ENCODE data around the gene LAPTM4A. TPM values are rescaled to one million over a fixed set of nuclear protein-coding genes. Genes with fewer than 3 reads are reported as not detected.

The LAPTM4A gene
- 25.5 and 29.1 TPM in 2 replicates for total RNA-seq

- Mint-ChIP-seq H3K36me3 (ENCODE audit: low read depth) (no peaks in the 10 kb centered on the region), H3K27ac (no peak within 1 kb of the TSS), H3K27me3 (ENCODE audit: insufficient read depth) (peaks cover 14% of the 10 kb centered on the region), H3K4me3 (no peak within 1 kb of the TSS), H3K4me1 (ENCODE audit: low read depth) (peaks cover 26% of the 10 kb centered on the region), H3K9me3 (no peaks in the 10 kb centered on the region)
- peak; percentile 97 for DNase-seq (ENCODE audit: low spot score)
- intact Hi-C loops (cut with micrococcal nuclease), result loop anchor here (1.0 to 5.0 kb wide), 9 partner anchors 36 to 1491 kb away; partner anchors contain the start of genes HS1BP3, LDAH, RDH14 and TTC32
Measured at GRCh38 chr2:20051532-20052228, at the start of gene LAPTM4A. LAPTM4A (minus strand) TSS chr2:20051628; CDS start chr2:20051520, 108 bp downstream.

- peaks cover 12% of the 10 kb centered on the region for H3K27me3 Mint-ChIP-seq (ENCODE audit: insufficient read depth)
- H3K4me1 Mint-ChIP-seq (ENCODE audit: low read depth), result peaks cover 12% of the 10 kb centered on the region
- DNase-seq (ENCODE audit: low spot score), result no peak
- intact Hi-C loops (cut with micrococcal nuclease), result no loop called here
- no peak overlapping the region for H3K27ac Mint-ChIP-seq
- peaks cover 1% of the 10 kb centered on the region for H3K36me3 Mint-ChIP-seq (ENCODE audit: low read depth)
- peaks cover 9% of the 10 kb centered on the region for H3K9me3 Mint-ChIP-seq
- H3K4me3 Mint-ChIP-seq, result no peak overlapping the region
Measured at GRCh38 chr2:20100711-20101110, 49.3 kb upstream of the LAPTM4A start.

DNA sequence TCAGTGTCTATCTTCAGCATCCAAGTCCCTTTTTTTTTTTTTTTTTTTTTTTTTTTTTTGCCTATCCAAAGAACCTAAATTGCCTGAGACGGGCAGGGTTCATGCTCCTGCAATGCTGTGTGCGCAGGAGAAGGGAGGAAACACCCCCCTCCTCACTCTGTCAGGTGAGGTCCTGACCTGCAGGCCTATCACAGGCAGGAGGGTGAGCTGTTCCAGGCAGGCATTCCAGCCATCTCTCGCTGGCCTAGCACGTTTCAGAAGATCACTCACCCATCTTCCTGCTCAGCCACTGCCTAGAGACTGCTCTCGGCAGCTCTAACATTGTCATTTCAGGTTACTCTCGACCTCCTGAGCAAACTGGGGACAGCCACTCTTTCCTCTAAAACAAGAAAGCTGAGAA is 48.4 kb upstream of the LAPTM4A start:
- intact Hi-C loops (cut with micrococcal nuclease), result loop anchor here (2.0 kb wide), 1 partner anchor 199 kb away; the partner anchor contains the start of gene TTC32
- H3K4me1 Mint-ChIP-seq (ENCODE audit: low read depth), result peaks cover 3% of the 10 kb centered on the region
- peaks cover 1% of the 10 kb centered on the region for H3K36me3 Mint-ChIP-seq (ENCODE audit: low read depth)
- H3K9me3 Mint-ChIP-seq, result peaks cover 9% of the 10 kb centered on the region
- H3K27me3 Mint-ChIP-seq (ENCODE audit: insufficient read depth), result peaks cover 15% of the 10 kb centered on the region
- no peak overlapping the region for H3K27ac Mint-ChIP-seq
- H3K4me3 Mint-ChIP-seq, result no peak overlapping the region
- DNase-seq (ENCODE audit: low spot score), result no peak

- H3K4me3 Mint-ChIP-seq, result no peak overlapping the region
- intact Hi-C loops (cut with micrococcal nuclease), result loop anchor here (1.0 to 2.0 kb wide), 5 partner anchors 46 to 1578 kb away; partner anchors contain the start of gene TTC32
- peaks cover 1% of the 10 kb centered on the region for H3K36me3 Mint-ChIP-seq (ENCODE audit: low read depth)
- no peaks in the 10 kb centered on the region for H3K4me1 Mint-ChIP-seq (ENCODE audit: low read depth)
- H3K27me3 Mint-ChIP-seq (ENCODE audit: insufficient read depth), result peaks cover 17% of the 10 kb centered on the region
- DNase-seq (ENCODE audit: low spot score), result peak; percentile 45
- peaks cover 9% of the 10 kb centered on the region for H3K9me3 Mint-ChIP-seq
- H3K27ac Mint-ChIP-seq, result no peak overlapping the region
Measured at GRCh38 chr2:20097889-20098714, 46.7 kb upstream of the LAPTM4A start.

DNA sequence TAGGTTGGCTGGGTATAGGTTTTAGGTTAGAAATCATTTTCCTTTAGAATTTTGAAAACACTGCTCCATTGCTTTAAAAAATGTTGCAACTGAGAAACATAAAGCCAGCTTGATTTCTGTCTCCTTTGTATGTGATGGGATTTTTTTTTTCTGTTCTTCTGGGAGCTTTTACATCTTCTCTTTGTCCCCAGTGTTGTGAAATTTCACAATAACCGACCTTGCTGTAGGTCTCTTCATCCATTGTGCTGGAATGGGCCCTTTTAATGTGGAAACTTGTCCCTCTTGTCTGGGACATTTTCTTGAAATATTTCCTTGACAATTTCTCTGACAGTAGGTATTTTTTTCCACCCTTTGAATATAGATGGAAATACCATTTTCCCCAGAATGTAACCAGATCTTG is 44.0 kb upstream of the LAPTM4A start:
- Mint-ChIP-seq H3K27me3 (ENCODE audit: insufficient read depth) (peaks cover 10% of the 10 kb centered on the region), H3K36me3 (ENCODE audit: low read depth) (no peaks in the 10 kb centered on the region), H3K4me3 (no peak overlapping the region), H3K27ac (no peak overlapping the region), H3K9me3 (no peaks in the 10 kb centered on the region), H3K4me1 (ENCODE audit: low read depth) (no peaks in the 10 kb centered on the region)
- intact Hi-C loops (cut with micrococcal nuclease), result no loop called here
- DNase-seq (ENCODE audit: low spot score), result no peak

- no peaks in the 10 kb centered on the region for H3K4me1 Mint-ChIP-seq (ENCODE audit: low read depth)
- no peaks in the 10 kb centered on the region for H3K36me3 Mint-ChIP-seq (ENCODE audit: low read depth)
- H3K27me3 Mint-ChIP-seq (ENCODE audit: insufficient read depth), result peaks cover 10% of the 10 kb centered on the region
- DNase-seq (ENCODE audit: low spot score), result no peak
- H3K4me3 Mint-ChIP-seq, result no peak overlapping the region
- H3K27ac Mint-ChIP-seq, result no peak overlapping the region
- intact Hi-C loops (cut with micrococcal nuclease), result no loop called here
- no peaks in the 10 kb centered on the region for H3K9me3 Mint-ChIP-seq
Measured at GRCh38 chr2:20094955-20095354, 43.5 kb upstream of the LAPTM4A start.

DNA sequence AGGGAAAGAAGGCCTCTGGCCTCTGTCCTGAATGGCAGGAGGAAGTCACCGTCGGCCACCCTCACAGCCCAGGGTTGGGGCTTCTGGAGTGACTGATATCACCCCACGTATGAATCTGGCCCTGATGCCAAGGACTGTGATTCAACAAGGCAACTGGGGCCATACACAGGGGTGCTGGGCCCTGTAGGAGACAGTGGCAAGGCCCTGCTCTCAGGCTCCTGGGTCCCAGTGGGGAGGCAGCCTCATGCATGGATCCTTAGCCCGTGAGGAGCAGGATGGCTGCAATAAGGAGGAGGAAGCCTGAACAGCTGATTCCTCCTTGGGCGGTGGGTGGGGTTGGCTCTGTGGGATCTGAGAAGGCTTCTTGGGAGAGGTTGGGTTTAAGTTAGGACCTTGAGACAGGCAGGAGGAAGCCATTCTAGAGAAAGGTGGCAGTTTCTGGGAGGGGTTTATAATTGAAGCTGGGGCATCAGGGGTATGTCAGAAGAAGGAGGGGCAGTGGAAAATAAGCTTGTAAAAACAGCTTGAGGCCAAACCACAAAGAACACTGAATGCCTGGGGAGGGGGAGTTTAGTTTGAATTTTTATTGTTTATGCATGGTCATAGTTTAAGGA is 42.8 kb upstream of the LAPTM4A start:
- H3K36me3 Mint-ChIP-seq (ENCODE audit: low read depth), result no peaks in the 10 kb centered on the region
- H3K4me3 Mint-ChIP-seq, result no peak overlapping the region
- no peak for DNase-seq (ENCODE audit: low spot score)
- intact Hi-C loops (cut with micrococcal nuclease), result no loop called here
- H3K9me3 Mint-ChIP-seq, result no peaks in the 10 kb centered on the region
- no peaks in the 10 kb centered on the region for H3K4me1 Mint-ChIP-seq (ENCODE audit: low read depth)
- H3K27me3 Mint-ChIP-seq (ENCODE audit: insufficient read depth), result peaks cover 12% of the 10 kb centered on the region
- no peak overlapping the region for H3K27ac Mint-ChIP-seq

- Mint-ChIP-seq H3K4me3 (no peak overlapping the region), H3K9me3 (no peaks in the 10 kb centered on the region), H3K36me3 (ENCODE audit: low read depth) (no peaks in the 10 kb centered on the region), H3K27me3 (ENCODE audit: insufficient read depth) (peaks cover 12% of the 10 kb centered on the region), H3K4me1 (ENCODE audit: low read depth) (no peaks in the 10 kb centered on the region), H3K27ac (no peak overlapping the region)
- intact Hi-C loops (cut with micrococcal nuclease), result no loop called here
- DNase-seq (ENCODE audit: low spot score), result no peak
Measured at GRCh38 chr2:20093263-20094141, 42.1 kb upstream of the LAPTM4A start.

- no peak for DNase-seq (ENCODE audit: low spot score)
- H3K27me3 Mint-ChIP-seq (ENCODE audit: insufficient read depth), result peaks cover 7% of the 10 kb centered on the region
- H3K4me1 Mint-ChIP-seq (ENCODE audit: low read depth), result no peaks in the 10 kb centered on the region
- intact Hi-C loops (cut with micrococcal nuclease), result no loop called here
- H3K9me3 Mint-ChIP-seq, result no peaks in the 10 kb centered on the region
- H3K4me3 Mint-ChIP-seq, result no peak overlapping the region
- H3K36me3 Mint-ChIP-seq (ENCODE audit: low read depth), result no peaks in the 10 kb centered on the region
- H3K27ac Mint-ChIP-seq, result no peak overlapping the region
Measured at GRCh38 chr2:20092901-20093235, 41.4 kb upstream of the LAPTM4A start.

- DNase-seq (ENCODE audit: low spot score), result no peak
- Mint-ChIP-seq H3K4me1 (ENCODE audit: low read depth) (no peaks in the 10 kb centered on the region), H3K36me3 (ENCODE audit: low read depth) (no peaks in the 10 kb centered on the region), H3K27me3 (ENCODE audit: insufficient read depth) (peaks cover 7% of the 10 kb centered on the region), H3K27ac (no peak overlapping the region), H3K9me3 (no peaks in the 10 kb centered on the region), H3K4me3 (no peak overlapping the region)
- intact Hi-C loops (cut with micrococcal nuclease), result no loop called here
Measured at GRCh38 chr2:20092226-20092900, 40.9 kb upstream of the LAPTM4A start.

DNA sequence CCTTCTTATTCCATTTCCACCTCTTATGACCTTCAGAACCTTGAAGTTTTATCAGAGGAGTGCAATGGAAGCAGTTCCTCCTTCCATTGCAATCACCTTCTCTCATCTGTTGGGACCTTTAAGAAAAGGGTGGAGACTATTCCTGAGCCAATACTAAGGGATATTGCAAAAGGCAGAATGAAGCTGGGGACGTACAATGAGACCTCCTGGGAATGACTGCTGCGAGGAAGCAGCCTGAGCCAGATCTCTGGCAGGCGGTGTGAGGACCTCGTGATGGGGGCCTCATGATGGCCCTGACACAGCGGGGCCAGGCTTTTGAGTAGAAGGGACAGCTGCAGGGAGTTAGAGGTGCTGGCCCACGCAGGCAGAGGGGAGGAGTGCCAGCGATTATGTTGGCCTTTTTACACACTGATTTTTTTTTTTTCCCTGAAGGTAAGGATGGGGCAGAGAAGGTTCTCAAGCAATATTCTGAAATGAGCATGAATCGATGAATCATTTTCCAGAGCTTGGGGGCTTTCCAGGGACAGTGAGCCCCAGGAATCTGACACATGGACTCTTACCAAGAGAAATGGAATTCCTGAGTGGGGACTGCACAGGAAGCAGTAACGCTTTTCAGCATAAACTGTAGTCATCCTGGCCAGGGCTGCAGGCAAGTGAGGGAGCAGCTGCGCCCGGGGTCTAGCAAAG is 40.0 kb upstream of the LAPTM4A start:
- no peaks in the 10 kb centered on the region for H3K9me3 Mint-ChIP-seq
- no peaks in the 10 kb centered on the region for H3K36me3 Mint-ChIP-seq (ENCODE audit: low read depth)
- no peak for DNase-seq (ENCODE audit: low spot score)
- no peaks in the 10 kb centered on the region for H3K4me1 Mint-ChIP-seq (ENCODE audit: low read depth)
- peaks cover 7% of the 10 kb centered on the region for H3K27me3 Mint-ChIP-seq (ENCODE audit: insufficient read depth)
- H3K27ac Mint-ChIP-seq, result no peak overlapping the region
- no peak overlapping the region for H3K4me3 Mint-ChIP-seq
- intact Hi-C loops (cut with micrococcal nuclease), result no loop called here

Measured in activated T-helper 1 cell treated with anti-CD3 and anti-CD28 coated beads, Interleukin-12 subunit alpha, Interleukin-12 subunit beta, Interleukin-2, Interleukin-4 antibody, amounts not matched to agents 30 ng/mL and 10 ng/mL and 1 ng/mL, durations not matched to agents 14 hours and 24 hours and 36 hours (primary cell).